Activated CD8-positive, alpha-beta memory T cell treated with anti-CD3 and anti-CD28 coated beads, Interleukin-2, amount 50 U/mL, for 24 hours (primary cell): ENCODE measurements around the gene NOP9.

Experiments
- DNase-seq: peaks from one replicate; pipeline ENCODE4 v3.0.0-alpha.2; 2020; ENCODE audit errors: extremely low read depth

The NOP9 gene

GRCh38 chr14:24329073-24329663 is 29.5 kb downstream of the NOP9 start:
- no peak for DNase-seq

GRCh38 chr14:24329736-24330135 is 30.1 kb downstream of the NOP9 start:
- DNase-seq: peak; percentile 39

- DNase-seq: no peak
These were observed 31.5 kb downstream of the NOP9 start for GRCh38 chr14:24330973-24331674.

GRCh38 chr14:24331731-24332267 is 32.1 kb downstream of the NOP9 start:
- DNase-seq: no peak

- DNase-seq: peak; percentile 70
These were observed 32.8 kb downstream of the NOP9 start for GRCh38 chr14:24332268-24332993.

GRCh38 chr14:24334431-24335291 is 35.0 kb downstream of the NOP9 start, which contains the start of gene ADCY4:
ADCY4 (minus strand) TSS chr14:24335071; CDS start chr14:24334652, 419 bp downstream.
- DNase-seq: no peak

- no peak for DNase-seq
These were observed 36.0 kb downstream of the NOP9 start for GRCh38 chr14:24335461-24336171.

- DNase-seq: no peak
These were observed 37.6 kb downstream of the NOP9 start for GRCh38 chr14:24337144-24337823.

GRCh38 chr14:24337824-24338175 is 38.1 kb downstream of the NOP9 start:
- no peak for DNase-seq

GRCh38 chr14:24338843-24339242 is 39.2 kb downstream of the NOP9 start:
- no peak for DNase-seq

- peak; percentile 26 for DNase-seq
These were observed 39.9 kb downstream of the NOP9 start, which contains the start of gene RIPK3 for GRCh38 chr14:24339284-24340151. RIPK3 (minus strand) TSS chr14:24339991; CDS start chr14:24339826, 165 bp downstream.

GRCh38 chr14:24340606-24341005 is 41.0 kb downstream of the NOP9 start:
- no peak for DNase-seq

GRCh38 chr14:24342889-24343288 is 43.2 kb downstream of the NOP9 start:
- no peak for DNase-seq

- DNase-seq: no peak
These were observed 44.4 kb downstream of the NOP9 start for GRCh38 chr14:24343795-24344660.

GRCh38 chr14:24347134-24347533 is 47.5 kb downstream of the NOP9 start:
- DNase-seq: no peak

- no peak for DNase-seq
These were observed 48.5 kb downstream of the NOP9 start for GRCh38 chr14:24348186-24348585.

GRCh38 chr14:24349742-24350141 is 50.1 kb downstream of the NOP9 start:
- no peak for DNase-seq

GRCh38 chr14:24351517-24351916 is 51.9 kb downstream of the NOP9 start:
- DNase-seq: no peak
